Fibroblast of upper back skin (primary cell): Measurements from ENCODE around the gene SCIN.
"Not testable (repeated sequence)": the region's sequence is repeated elsewhere in the genome, so short reads cannot be mapped to it uniquely, and the experiment has no call there.

Source experiments
- DNase-seq: peaks from one replicate; pipeline ENCODE4 v3.0.0-alpha.2; 2013

Gene SCIN

GRCh38 chr7:12690041-12690878 is 119.7 kb downstream of the SCIN start:
- no peak for DNase-seq

GRCh38 chr7:12691388-12691787 is 120.9 kb downstream of the SCIN start:
- not testable (repeated sequence) for DNase-seq

GRCh38 chr7:12692035-12692434 is 121.5 kb downstream of the SCIN start:
- DNase-seq: no peak

GRCh38 chr7:12692479-12693259 is 122.1 kb downstream of the SCIN start:
- DNase-seq: no peak

GRCh38 chr7:12694817-12695216 is 124.3 kb downstream of the SCIN start:
- DNase-seq: no peak

GRCh38 chr7:12695965-12696364 is 125.4 kb downstream of the SCIN start:
- no peak for DNase-seq

GRCh38 chr7:12699299-12699698 is 128.8 kb downstream of the SCIN start:
- DNase-seq: no peak

- no peak for DNase-seq
Measured at GRCh38 chr7:12701433-12701832, 130.9 kb downstream of the SCIN start.

GRCh38 chr7:12703881-12704280 is 133.4 kb downstream of the SCIN start:
- peak; percentile 49 for DNase-seq

GRCh38 chr7:12705878-12706277 is 135.4 kb downstream of the SCIN start:
- DNase-seq: no peak

- DNase-seq: peak; percentile 46
Measured at GRCh38 chr7:12706900-12707536, 136.5 kb downstream of the SCIN start.

- no peak for DNase-seq
Measured at GRCh38 chr7:12708314-12708713, 137.8 kb downstream of the SCIN start.
